ENCODE results near the gene DCDC1. TPM values are rescaled to one million over a fixed set of nuclear protein-coding genes. Genes with fewer than 3 reads are reported as not detected.

DCDC1 gene
- total and polyA plus RNA-seq, 9 of the 15 experiments (the other 6 are each of a cell fraction or from before 2014, with no cell fraction given) = 0.05 to 0.18 (median 0.08) TPM; not detected in 3

DNA sequence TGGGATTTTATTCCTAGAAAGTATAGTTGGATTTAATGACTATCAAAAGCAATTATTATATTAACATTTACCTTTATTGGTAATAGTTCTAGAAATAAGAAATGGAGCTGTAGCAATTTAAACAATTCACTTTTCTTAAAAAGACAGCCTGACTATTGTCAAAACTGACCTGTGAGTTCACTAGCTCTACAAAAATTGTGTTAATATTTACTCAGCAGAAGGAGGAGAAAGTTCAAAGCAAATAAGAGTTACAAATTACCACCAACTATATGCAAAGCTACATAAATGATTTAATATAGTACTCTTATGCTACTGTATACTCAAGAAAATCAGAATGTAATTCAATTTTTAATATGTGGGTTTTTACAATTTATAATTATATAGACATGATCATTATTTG, 310.0 kb downstream of the DCDC1 start:
- Histone ChIP-seq H3K9me1 (ENCODE audit: control insufficient read depth, insufficient read depth, low read length) (no peaks in the 10 kb centered on the region), H3K27ac (ENCODE audit: extremely low read depth, low read depth, low read length) (no peak overlapping the region), H3K36me3 (ENCODE audit: control insufficient read depth, insufficient read depth, low read length) (no peaks in the 10 kb centered on the region), H3K4me3 (no peak overlapping the region), H3K9ac (ENCODE audit: insufficient read depth in 1 of 2, low read depth in 2 of 2, low read length in 2 of 2) (no peak overlapping the region), H3K4me1 (replicated peaks in 1 of 2; ENCODE audit: control insufficient read depth in 2 of 2, insufficient read depth in 2 of 2, low read length in 2 of 2) (no peaks in the 10 kb centered on the region), H3K4me2 (ENCODE audit: insufficient read depth, low read length) (no peak overlapping the region), H3K27me3 (ENCODE audit: control insufficient read depth in 2 of 2, insufficient read depth in 2 of 2, low read length in 2 of 2) (no peaks in the 10 kb centered on the region), H3K79me2 (ENCODE audit: control insufficient read depth, insufficient read depth, low read length) (no peaks in the 10 kb centered on the region), H3K9me3 (replicated peaks; ENCODE audit: control insufficient read depth, insufficient read depth, low read depth, low read length) (no peaks in the 10 kb centered on the region), H4K20me1 (replicated peaks; ENCODE audit: control insufficient read depth, insufficient read depth, low read length) (no peaks in the 10 kb centered on the region), H2AFZ (ENCODE audit: low read depth, low read length) (no peak overlapping the region)
- ATAC-seq (no peak), DNase-seq (ENCODE audit: extremely low read depth in 1 of 4, low spot score in 3 of 4) (no peak), FAIRE-seq (no peak)
- ChIA-PET CTCF (ENCODE audit: low intra/inter-chr PET ratio) (no interaction called here), POLR2A (no interaction called here)
- no TSS peak for BruUV-seq (replicated peaks)
- in situ Hi-C loops (cut with MboI) = no loop called here
- TF ChIP-seq RBM17 (IDR thresholded peaks at IDR 0.05; ENCODE audit: borderline replicate concordance, low read depth, low read length) = no peak
- no peak for TF ChIP-seq ZBTB49 (CRISPR knock-in tag; IDR thresholded peaks at IDR 0.05; ENCODE audit: borderline replicate concordance)
- TF ChIP-seq ZNF780A (CRISPR knock-in tag; IDR thresholded peaks at IDR 0.05) = no peak
- no peak for TF ChIP-seq MAFG (tag; conservative IDR thresholded peaks at IDR 0.05)
- TF ChIP-seq FOSL1 (tag; conservative IDR thresholded peaks at IDR 0.05) = no peak
- TF ChIP-seq ELF1 (tag; IDR thresholded peaks at IDR 0.05) = no peak
- no peak for TF ChIP-seq NCOA4 (IDR thresholded peaks at IDR 0.05; ENCODE audit: partially characterized antibody)
- TF ChIP-seq ZZZ3 (IDR thresholded peaks at IDR 0.05) = no peak
- TF ChIP-seq XRCC4 (IDR thresholded peaks at IDR 0.05; ENCODE audit: extremely low read depth, insufficient read depth, insufficient read length) = no peak
- TF ChIP-seq POLR2AphosphoS5 (IDR thresholded peaks at IDR 0.05; ENCODE audit: control insufficient read depth, insufficient read depth, low read depth, low read length) = no peak
- no peak for TF ChIP-seq ZNF197 (CRISPR knock-in tag; IDR thresholded peaks at IDR 0.05; ENCODE audit: low read depth)
- TF ChIP-seq, protein P1, sequence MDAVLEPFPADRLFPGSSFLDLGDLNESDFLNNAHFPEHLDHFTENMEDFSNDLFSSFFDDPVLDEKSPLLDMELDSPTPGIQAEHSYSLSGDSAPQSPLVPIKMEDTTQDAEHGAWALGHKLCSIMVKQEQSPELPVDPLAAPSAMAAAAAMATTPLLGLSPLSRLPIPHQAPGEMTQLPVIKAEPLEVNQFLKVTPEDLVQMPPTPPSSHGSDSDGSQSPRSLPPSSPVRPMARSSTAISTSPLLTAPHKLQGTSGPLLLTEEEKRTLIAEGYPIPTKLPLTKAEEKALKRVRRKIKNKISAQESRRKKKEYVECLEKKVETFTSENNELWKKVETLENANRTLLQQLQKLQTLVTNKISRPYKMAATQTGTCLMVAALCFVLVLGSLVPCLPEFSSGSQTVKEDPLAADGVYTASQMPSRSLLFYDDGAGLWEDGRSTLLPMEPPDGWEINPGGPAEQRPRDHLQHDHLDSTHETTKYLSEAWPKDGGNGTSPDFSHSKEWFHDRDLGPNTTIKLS (IDR thresholded peaks at IDR 0.05; ENCODE audit: borderline replicate concordance, low read depth) = no peak
- TF ChIP-seq FOXK1 (CRISPR knock-in tag; IDR thresholded peaks at IDR 0.05; ENCODE audit: borderline replicate concordance) = no peak
- TF ChIP-seq CEBPB (tag; IDR thresholded peaks at IDR 0.05) = no peak
- no peak for TF ChIP-seq SRSF3 (IDR thresholded peaks at IDR 0.05; ENCODE audit: insufficient read depth, low read length)
- TF ChIP-seq ZNF347 (CRISPR knock-in tag; IDR thresholded peaks at IDR 0.05; ENCODE audit: low read depth) = no peak
- TF ChIP-seq SRF (CRISPR knock-in tag; IDR thresholded peaks at IDR 0.05) = no peak
- TF ChIP-seq ZKSCAN1 (IDR thresholded peaks at IDR 0.05; ENCODE audit: low read depth, low read length) = no peak
- TF ChIP-seq KLF6 (CRISPR knock-in tag; IDR thresholded peaks at IDR 0.05; ENCODE audit: borderline replicate concordance) = no peak
- no peak for TF ChIP-seq ZNF668 (CRISPR knock-in tag; IDR thresholded peaks at IDR 0.05)
- intact Hi-C loops (cut with micrococcal nuclease) = no loop called here

Measured in K562 (cell line).